K562 (cell line): ENCODE data around the gene KCNQ5. TPM values are rescaled to one million over a fixed set of nuclear protein-coding genes. Genes with fewer than 3 reads are reported as not detected.

Experiments used
- ATAC-seq: fragments of 200-7000 bp; cut with Tn5 transposase; 3 replicates; pipeline ENCODE4 v1.9.1; 2020; ENCODE audit warnings: moderate library complexity
- BruUV-seq: library from RNA; stranded (reverse); fragments of 400-500 nt; replicated peaks from 2 replicates; lab custom pipeline; 2021; lab: Mats Ljungman, UMichigan
- CTCF ChIA-PET: fragments of 300-600 bp; formaldehyde crosslinking; extraction: SDS; loops from one replicate; lab custom pipeline; 2021; ENCODE audit warnings: low intra/inter-chr PET ratio; lab: Yijun Ruan, JAX
- POLR2A ChIA-PET: fragments of 300-600, 350-650 bp; sonication (Branson Sonifier 250); formaldehyde crosslinking; extraction: SDS; loops from one replicate; lab custom pipeline; 2021; ENCODE audit warnings: antibody characterized with exemption, inconsistent platforms; lab: Yijun Ruan, JAX
- DNase-seq, 4 experiments: peaks; one replicate each; pipeline versions ENCODE4 v3.0.0 to v3.0.0-alpha.2; 2011 to 2018; ENCODE audit warnings: low spot score in 3 of 4, mixed read lengths in 3 of 4; ENCODE audit errors: extremely low read depth in 1 of 4
- FAIRE-seq: peaks from 2 replicates; lab custom pipeline; 2011; peaks lifted over from hg19 to GRCh38; lab: Jason Lieb, UNC
- H2AFZ ChIP-seq: 2 replicates; pipeline ENCODE4 v1.6.0; 2011; ENCODE audit warnings: low read depth, low read length, control low read depth, inconsistent platforms
- H3K27ac ChIP-seq: fragments of 200-600 bp; 3 replicates; pipeline ENCODE4 v1.8.0; 2011; ENCODE audit warnings: low read depth, mild to moderate bottlenecking, control low read depth, inconsistent platforms, low read length, moderate library complexity, mixed read lengths; ENCODE audit errors: extremely low read depth
- H3K27me3 ChIP-seq, 2 experiments: fragments of 300-600 bp in 1 of 2; 2 replicates in 1 of 2; 3 replicates in 1 of 2; pipeline versions ENCODE4 v1.6.0 to v1.8.0; 2011; ENCODE audit warnings: inconsistent platforms in 2 of 2, low read length in 2 of 2, mild to moderate bottlenecking in 1 of 2, mixed read lengths in 1 of 2, moderate library complexity in 1 of 2; ENCODE audit not compliant: control insufficient read depth in 2 of 2, insufficient read depth in 2 of 2
- H3K36me3 ChIP-seq: fragments of 300-600 bp; 3 replicates; pipeline ENCODE4 v1.8.0; 2011; ENCODE audit warnings: mild to moderate bottlenecking, low read length, inconsistent platforms; ENCODE audit not compliant: control insufficient read depth, insufficient read depth
- H3K4me1 ChIP-seq, 2 experiments: fragments of 200-600 bp in 1 of 2; replicated peaks in 1 of 2; 2 replicates in 1 of 2; 3 replicates in 1 of 2; pipeline versions ENCODE4 v1.5.1 to v1.8.0; 2011; ENCODE audit warnings: inconsistent platforms in 2 of 2, low read length in 2 of 2, mild to moderate bottlenecking in 1 of 2, mixed read lengths in 1 of 2, moderate library complexity in 1 of 2; ENCODE audit not compliant: control insufficient read depth in 2 of 2, insufficient read depth in 2 of 2
- H3K4me2 ChIP-seq: 2 replicates; pipeline ENCODE4 v1.6.1; 2011; ENCODE audit warnings: low read length, control low read depth, inconsistent platforms, mixed read lengths; ENCODE audit not compliant: insufficient read depth
- H3K4me3 ChIP-seq: fragments of 200-600 bp; sonication (generic), shearing (Covaris generic); 2 replicates; pipeline ENCODE4 v1.5.1; 2016; ENCODE audit warnings: control low read depth, inconsistent platforms
- H3K79me2 ChIP-seq: fragments of 200-600 bp; 3 replicates; pipeline ENCODE4 v1.8.0; 2011; ENCODE audit warnings: low read length, inconsistent platforms; ENCODE audit not compliant: control insufficient read depth, insufficient read depth
- H3K9ac ChIP-seq, 2 experiments: 2 replicates each; pipeline versions ENCODE4 v1.6.0 to v1.6.1; 2011; ENCODE audit warnings: low read depth in 2 of 2, low read length in 2 of 2, control low read depth in 1 of 2, inconsistent platforms in 1 of 2, mild to moderate bottlenecking in 1 of 2, mixed read lengths in 1 of 2; ENCODE audit not compliant: insufficient read depth in 1 of 2
- H3K9me1 ChIP-seq: one replicate; pipeline ENCODE4 v1.6.0; 2011; ENCODE audit warnings: inconsistent platforms, mild to moderate bottlenecking, low read length, moderate library complexity; ENCODE audit not compliant: control insufficient read depth, insufficient read depth
- H3K9me3 ChIP-seq: replicated peaks from 2 replicates; pipeline ENCODE4 v1.5.1; 2011; ENCODE audit warnings: low read depth, low read length, inconsistent platforms; ENCODE audit not compliant: control insufficient read depth, insufficient read depth
- H4K20me1 ChIP-seq: replicated peaks from 2 replicates; pipeline ENCODE4 v1.6.1; 2011; ENCODE audit warnings: low read length, inconsistent platforms, mixed read lengths; ENCODE audit not compliant: control insufficient read depth, insufficient read depth
- CEBPB ChIP-seq: fragments of 450-650 bp; IDR thresholded peaks from 2 replicates; pipeline ENCODE4 v1.6.1; 2016; ENCODE audit warnings: missing genetic modification characterization, missing compliant biosample characterization
- CEBPG ChIP-seq, 3 experiments: fragments of 200-800 bp in 1 of 3; sonication (Bioruptor generic) in 1 of 3; sonication (generic) in 1 of 3; formaldehyde crosslinking in 1 of 3; IDR thresholded peaks in 2 of 3; conservative IDR thresholded peaks in 1 of 3; 2 replicates each; pipeline versions ENCODE4 v1.6.1 to v1.8.0; 2016 to 2022; ENCODE audit warnings: missing compliant biosample characterization in 2 of 3, missing genetic modification characterization in 2 of 3, mild to moderate bottlenecking in 1 of 3, missing genetic modification reagents in 1 of 3
- CREB3L1 ChIP-seq: fragments of 450-650 bp; IDR thresholded peaks from 2 replicates; pipeline ENCODE4 v1.6.1; 2014; ENCODE audit warnings: low read depth, mild to moderate bottlenecking, moderate library complexity, borderline replicate concordance
- EZH2 ChIP-seq: IDR thresholded peaks from 2 replicates; pipeline ENCODE4 v1.6.1; 2012; ENCODE audit warnings: low read depth, mild to moderate bottlenecking, inconsistent platforms, low read length, borderline replicate concordance
- JUNB ChIP-seq: fragments of 450-650 bp; formaldehyde crosslinking; conservative IDR thresholded peaks from 2 replicates; pipeline ENCODE4 v1.4.0; 2020; ENCODE audit warnings: mild to moderate bottlenecking
- TCFL5 ChIP-seq: fragments of 250-450 bp; sonication (Bioruptor Pico); conservative IDR thresholded peaks from 2 replicates; pipeline ENCODE4 v1.6.1; 2021; ENCODE audit warnings: mild to moderate bottlenecking, moderate library complexity, matching md5 sums
- TRIM24 ChIP-seq, 2 experiments: fragments of 450-650 bp; IDR thresholded peaks; 2 replicates each; pipeline ENCODE4 v1.6.1; 2016
- WGBS: fragments of 100-300 bp; shearing (Covaris generic); methylation state at CpG from one replicate; pipeline ENCODE4 v1.1.6; 2016; ENCODE audit warnings: low coverage, mixed read lengths; ENCODE audit not compliant: insufficient coverage; ENCODE audit errors: missing lambda C conversion rate; 5-methylcytosine and 5-hydroxymethylcytosine counted together
- in situ Hi-C: fragments of 300-500 bp; cut with MboI; formaldehyde crosslinking; loops from 4 replicates; pipeline ENCODE4 v1.15.0; 2018; ENCODE audit warnings: inconsistent platforms, mixed read lengths
- intact Hi-C: fragments of 100-400 bp; cut with micrococcal nuclease; formaldehyde crosslinking; loops from 2 replicates; pipeline ENCODE4 v1.14.2; 2022
- polyA plus RNA-seq, 8 experiments: library from polyadenylated mRNA; depleted of rRNA in 4 of 8; stranded (reverse) in 5 of 8; unstranded in 3 of 8; fragments of >200 nt; fragmentation: Nextera tagmentation in 2 of 8; fragmentation: Illumina TruSeq in 1 of 8; extraction: Ambion mirVana in 2 of 8; extraction: Trizol in 1 of 8; gene quantifications; 2 replicates each; pipeline versions ENCODE4 v1.2.1 to v1.2.3, GENCODE V29; 2011 to 2014; ENCODE audit warnings: inconsistent platforms in 1 of 8, missing spikeins in 1 of 8
- total RNA-seq, 7 experiments: library from RNA; depleted of rRNA in 6 of 7; stranded (reverse); fragments of >200 nt in 6 of 7; fragmentation: Illumina TruSeq in 2 of 7; extraction: Trizol in 2 of 7; gene quantifications; 2 replicates each; pipeline versions ENCODE4 v1.2.1 to v1.2.3, GENCODE V29; 2011 to 2021; ENCODE audit warnings: low replicate concordance in 1 of 7
- TF ChIP-seq, protein P1 (sequence below): fragments of 250-450 bp; sonication (Bioruptor Pico); IDR thresholded peaks from 2 replicates; pipeline ENCODE4 v1.5.0; 2020; ENCODE audit warnings: mild to moderate bottlenecking

Gene KCNQ5
- total and polyA plus RNA-seq, 9 of the 15 experiments (the other 6 are each of a cell fraction or from before 2014, with no cell fraction given) = 0.31 to 5.9 (median 2.6) TPM

DNA sequence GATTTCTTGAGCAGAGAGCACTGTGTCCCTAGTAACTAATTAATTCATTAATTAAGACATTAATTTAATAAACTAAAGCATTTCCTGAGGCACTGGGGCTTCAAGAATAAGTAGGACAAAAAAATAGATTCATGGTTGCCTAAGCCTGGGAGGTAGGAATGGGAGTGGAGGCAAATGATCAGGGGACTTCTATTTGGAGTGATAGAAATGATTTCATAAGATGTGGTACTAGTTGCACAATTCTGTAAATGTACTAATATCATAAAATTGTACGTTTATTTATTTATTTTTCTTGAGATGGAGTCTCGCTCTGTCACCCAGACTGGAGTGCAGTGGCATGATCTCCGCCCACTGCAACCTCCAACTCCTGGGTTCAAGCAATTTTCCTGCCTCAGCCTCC is 316.2 kb downstream of the KCNQ5 start:
- no peaks in the 10 kb centered on the region for H4K20me1 ChIP-seq
- FAIRE-seq (no peak), ATAC-seq (no peak), DNase-seq (no peak)
- no peaks in the 10 kb centered on the region for H3K36me3 ChIP-seq
- no peak overlapping the region for H3K27ac ChIP-seq
- no peaks in the 10 kb centered on the region for H3K27me3 ChIP-seq
- WGBS = 23% methylated on average over 3 of the region's 3 CpGs
- CTCF ChIA-PET = no interaction called here
- intact Hi-C loops (no loop called here), in situ Hi-C loops (no loop called here)
- H3K4me1 ChIP-seq = no peaks in the 10 kb centered on the region
- no peaks in the 10 kb centered on the region for H3K9me3 ChIP-seq
- H3K79me2 ChIP-seq = no peaks in the 10 kb centered on the region
- H2AFZ ChIP-seq = no peak overlapping the region
- no peak overlapping the region for H3K4me2 ChIP-seq
- H3K9ac ChIP-seq = no peak overlapping the region
- TF ChIP-seq, protein P1, sequence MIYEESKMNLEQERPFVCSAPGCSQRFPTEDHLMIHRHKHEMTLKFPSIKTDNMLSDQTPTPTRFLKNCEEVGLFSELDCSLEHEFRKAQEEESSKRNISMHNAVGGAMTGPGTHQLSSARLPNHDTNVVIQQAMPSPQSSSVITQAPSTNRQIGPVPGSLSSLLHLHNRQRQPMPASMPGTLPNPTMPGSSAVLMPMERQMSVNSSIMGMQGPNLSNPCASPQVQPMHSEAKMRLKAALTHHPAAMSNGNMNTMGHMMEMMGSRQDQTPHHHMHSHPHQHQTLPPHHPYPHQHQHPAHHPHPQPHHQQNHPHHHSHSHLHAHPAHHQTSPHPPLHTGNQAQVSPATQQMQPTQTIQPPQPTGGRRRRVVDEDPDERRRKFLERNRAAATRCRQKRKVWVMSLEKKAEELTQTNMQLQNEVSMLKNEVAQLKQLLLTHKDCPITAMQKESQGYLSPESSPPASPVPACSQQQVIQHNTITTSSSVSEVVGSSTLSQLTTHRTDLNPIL (CRISPR knock-in tag) = no peak
- no peak for TF ChIP-seq TCFL5 (CRISPR knock-in tag)
- no peak for TF ChIP-seq TRIM24 (IDR thresholded peaks at IDR 0.05)
- no peak for TF ChIP-seq JUNB (CRISPR knock-in tag)
- TF ChIP-seq CEBPB (tag) = peak; percentile 46; the same call in 1 of the 2 replicates
- TF ChIP-seq CEBPG (CRISPR knock-in tag; IDR thresholded peaks at IDR 0.05) = no peak
- TF ChIP-seq CEBPG (tag; conservative IDR thresholded peaks at IDR 0.05 in 1 of 2, IDR thresholded peaks at IDR 0.05 in 1 of 2) = peak in 1 of 2 experiments; percentile 36; a peak in 1 of 4 replicates
- TF ChIP-seq CREB3L1 = no peak
- TF ChIP-seq EZH2 = no peak
- no peaks in the 10 kb centered on the region for H3K9me1 ChIP-seq
- no peak overlapping the region for H3K4me3 ChIP-seq
- no TSS peak for BruUV-seq
- POLR2A ChIA-PET = no interaction called here
